GM12891 (cell line): ENCODE results near the gene POLE2.

Source experiments
- PAX5 ChIP-seq: IDR thresholded peaks from 2 replicates; pipeline ENCODE4 v1.6.1; 2011; ENCODE audit warnings: low read length, moderate library complexity, mild to moderate bottlenecking; ENCODE audit not compliant: insufficient read depth, severe bottlenecking
- POLR2A ChIP-seq: IDR thresholded peaks from 2 replicates; pipeline ENCODE4 v1.6.1; 2011; ENCODE audit warnings: low read depth, low read length, control low read depth
- POLR2AphosphoS5 ChIP-seq: IDR thresholded peaks from 2 replicates; pipeline ENCODE4 v1.6.1; 2011; ENCODE audit warnings: low read depth, low read length, control low read depth
- TAF1 ChIP-seq: IDR thresholded peaks from 2 replicates; pipeline ENCODE4 v1.6.1; 2011; ENCODE audit warnings: low read depth, low read length, control low read depth

DNA sequence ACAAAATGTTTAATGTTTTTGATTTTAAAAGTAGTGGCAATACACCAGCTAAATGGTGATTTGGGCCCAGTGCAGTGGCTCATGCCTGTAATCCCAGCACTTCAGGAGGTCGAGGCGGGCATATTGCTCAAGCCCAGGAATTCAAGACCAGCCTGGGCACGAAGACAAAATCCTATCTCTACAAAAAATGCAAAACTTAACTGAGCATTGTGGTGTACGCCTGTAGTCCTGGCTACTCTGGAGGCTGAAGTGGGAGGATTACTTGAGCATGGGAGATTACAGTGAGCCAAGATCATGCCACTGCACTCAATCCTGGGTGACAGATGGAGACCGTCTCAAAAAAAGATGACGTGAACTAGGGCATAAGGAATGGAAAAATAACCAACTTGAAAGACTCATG, 72.2 kb downstream of the POLE2 start:
- TF ChIP-seq TAF1 (no peak), POLR2AphosphoS5 (no peak), POLR2A (no peak), PAX5 (no peak)
